Epithelial cell of esophagus (primary cell): ENCODE measurements around the gene TMEM94.

Experiments used
- DNase-seq: peaks from one replicate; pipeline ENCODE4 v3.0.0; 2010; ENCODE audit warnings: low read depth
- H3K4me3 ChIP-seq: 2 replicates; pipeline ENCODE4 v1.5.1; 2011; ENCODE audit warnings: mild to moderate bottlenecking, low read length, control low read depth
- CTCF ChIP-seq: IDR thresholded peaks from 2 replicates; pipeline ENCODE4 v1.5.1; 2011; ENCODE audit warnings: low read depth, mild to moderate bottlenecking, low read length, control low read depth, inconsistent platforms; ENCODE audit not compliant: insufficient read depth; ENCODE audit errors: missing control alignments

TMEM94 gene

DNA sequence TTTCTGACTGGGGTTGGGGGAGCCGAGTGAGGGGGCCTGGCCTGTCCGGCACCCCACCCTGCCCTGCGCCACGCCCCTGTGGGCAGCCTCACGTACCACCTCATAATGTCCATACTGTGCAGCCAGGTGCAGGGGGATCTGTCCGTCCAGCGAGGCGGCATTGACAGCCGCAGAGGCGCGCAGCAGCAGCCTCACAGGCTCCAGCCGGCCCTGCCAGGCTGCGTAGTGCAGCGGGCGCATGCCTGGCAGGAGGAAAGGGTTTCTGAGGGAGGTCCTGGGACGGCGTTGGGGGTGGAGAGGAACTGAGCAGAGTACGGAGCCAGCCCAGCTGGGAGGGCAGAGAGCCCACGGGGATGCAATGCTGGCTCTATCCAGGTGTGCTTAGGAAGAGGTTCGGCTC is 50.5 kb downstream of the TMEM94 start:
- H3K4me3 ChIP-seq, result no peak overlapping the region
- TF ChIP-seq CTCF, result no peak
- no peak for DNase-seq

- no peak overlapping the region for H3K4me3 ChIP-seq
- no peak for TF ChIP-seq CTCF
- DNase-seq, result no peak
Observed at GRCh38 chr17:75507733-75508719, 51.6 kb downstream of the TMEM94 start.

- DNase-seq, result no peak
- no peak overlapping the region for H3K4me3 ChIP-seq
- no peak for TF ChIP-seq CTCF
Observed at GRCh38 chr17:75508931-75509361, 52.5 kb downstream of the TMEM94 start.

DNA sequence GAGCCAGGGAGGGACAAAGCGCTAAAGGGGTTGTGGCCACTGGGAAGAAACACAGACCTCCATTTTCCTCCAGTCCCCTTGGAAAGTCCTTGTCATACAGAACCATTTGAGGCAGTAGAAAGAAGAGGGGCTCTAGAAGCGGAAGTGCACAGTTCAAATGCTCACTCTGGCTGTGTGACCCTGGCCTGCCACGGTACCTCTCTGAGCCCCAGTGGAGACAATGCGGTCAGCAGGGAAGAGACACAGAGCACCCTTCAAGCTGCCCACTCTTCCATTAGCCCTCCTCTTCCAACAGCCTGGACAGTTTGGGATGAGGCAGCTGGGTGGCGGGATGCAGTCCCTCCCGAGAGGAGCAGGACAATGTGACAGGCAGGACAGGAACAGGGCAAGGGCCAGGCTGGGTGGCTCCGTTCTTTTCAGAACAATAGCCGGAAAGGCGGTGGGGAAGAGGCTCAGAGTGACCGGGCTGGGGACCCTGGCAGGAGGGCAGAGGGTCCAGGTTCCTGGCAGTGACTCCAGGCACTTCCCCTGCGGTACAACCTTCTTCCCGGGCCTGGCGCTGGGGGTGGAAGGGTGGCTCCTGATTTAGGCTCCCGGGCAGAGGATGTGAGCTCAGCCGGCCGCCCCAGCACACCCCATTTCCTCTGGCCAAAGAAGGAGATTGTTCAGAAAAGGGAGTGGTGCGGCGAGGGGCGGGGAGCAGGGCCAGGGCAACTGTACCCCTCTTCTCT is 53.3 kb downstream of the TMEM94 start:
- H3K4me3 ChIP-seq, result no peak overlapping the region
- no peak for DNase-seq
- TF ChIP-seq CTCF, result no peak

DNA sequence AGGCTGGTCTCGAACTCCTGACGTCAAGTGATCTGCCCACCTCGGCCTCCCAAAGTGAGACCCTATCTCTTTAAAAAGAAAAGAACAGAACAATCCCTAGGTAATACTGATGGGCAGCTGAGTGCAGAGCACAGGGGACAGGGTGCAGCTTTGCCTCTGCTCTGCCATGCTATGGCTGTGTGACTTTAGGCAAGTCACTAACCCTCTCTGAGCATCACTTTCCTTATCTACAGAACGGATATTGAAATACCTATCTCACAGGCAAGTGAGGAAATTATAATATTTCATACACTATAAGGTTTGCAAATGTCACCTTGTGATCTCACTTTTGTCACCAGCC is 54.8 kb downstream of the TMEM94 start:
- no peak for DNase-seq
- H3K4me3 ChIP-seq, result no peak overlapping the region
- TF ChIP-seq CTCF, result no peak

DNA sequence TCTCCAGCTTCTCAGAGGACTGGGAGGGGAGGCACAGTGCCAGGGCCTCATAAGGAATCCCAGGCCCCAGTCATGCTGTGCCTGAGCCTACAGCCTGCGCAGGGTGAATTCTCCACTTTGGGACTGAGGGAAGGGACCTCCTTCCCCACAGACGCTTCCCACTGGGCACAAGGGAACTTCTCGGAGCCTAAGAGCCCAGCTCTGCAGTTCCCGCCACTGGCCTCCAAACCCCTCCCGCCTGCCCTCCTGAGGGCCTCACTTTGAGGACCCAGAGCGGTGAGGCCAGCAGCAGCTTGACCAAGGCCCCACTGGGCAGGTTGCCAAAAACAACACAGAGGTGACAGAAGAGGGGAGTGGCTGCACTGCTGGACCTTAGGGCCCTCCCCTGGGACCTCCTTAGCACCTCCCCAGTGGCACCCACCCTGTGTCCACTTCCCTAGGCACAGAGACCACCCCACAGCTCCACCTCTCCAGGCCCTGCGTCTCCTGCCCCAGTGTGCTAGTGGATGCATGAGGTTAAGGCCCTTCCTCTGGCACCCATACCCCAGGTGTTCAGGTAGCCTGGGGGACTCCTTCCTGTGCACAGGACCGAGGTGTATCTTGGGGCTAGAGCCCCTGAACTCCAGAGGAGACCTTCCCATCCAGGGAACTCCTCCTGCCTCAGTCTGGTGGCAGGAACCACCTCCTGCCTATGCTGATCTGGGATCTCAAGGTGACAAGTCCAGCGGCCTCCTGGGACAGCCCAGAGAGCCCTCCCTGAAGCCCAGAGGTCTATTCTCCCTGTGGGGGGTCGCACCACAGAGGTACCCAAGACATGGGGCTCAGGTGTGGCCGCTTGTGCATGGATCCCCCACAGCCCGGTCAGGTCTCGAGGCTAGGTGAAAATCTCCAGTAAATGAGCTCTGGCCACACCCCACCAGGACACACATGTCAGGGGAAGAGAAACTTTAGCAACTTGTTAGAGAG is 55.5 kb downstream of the TMEM94 start:
- no peak for DNase-seq
- TF ChIP-seq CTCF, result no peak
- no peak overlapping the region for H3K4me3 ChIP-seq
